IPS DF 6.9 (cell line): Measurements from ENCODE around the gene ADAMTS20.

Experiments used
- DNase-seq: peaks from one replicate; pipeline ENCODE4 v3.0.0-alpha.2; 2013; ENCODE audit warnings: low read depth, low spot score
- H3K27ac ChIP-seq: one replicate; pipeline ENCODE4 v1.5.1; 2013; ENCODE audit warnings: low read length, control low read depth
- H3K27me3 ChIP-seq: 2 replicates; pipeline ENCODE4 v1.6.1; 2013; ENCODE audit warnings: mild to moderate bottlenecking, low read length; ENCODE audit not compliant: control insufficient read depth, insufficient read depth
- H3K36me3 ChIP-seq: 2 replicates; pipeline ENCODE4 v1.6.1; 2013; ENCODE audit warnings: low read length; ENCODE audit not compliant: control insufficient read depth, insufficient read depth
- H3K4me1 ChIP-seq: 2 replicates; pipeline ENCODE4 v1.6.1; 2013; ENCODE audit warnings: low read length; ENCODE audit not compliant: control insufficient read depth, insufficient read depth
- H3K4me3 ChIP-seq: 2 replicates; pipeline ENCODE4 v1.5.1; 2013; ENCODE audit warnings: mild to moderate bottlenecking, low read length
- H3K9me3 ChIP-seq: 2 replicates; pipeline ENCODE4 v1.6.1; 2013; ENCODE audit warnings: low read length, inconsistent platforms; ENCODE audit not compliant: control insufficient read depth, insufficient read depth
- WGBS: extraction: QIAGEN DNeasy Blood & Tissue Kit; methylation state at CpG from one replicate; pipeline ENCODE4 v1.1.7; 2013; ENCODE audit warnings: mixed read lengths, missing lambda C conversion rate; ENCODE audit not compliant: insufficient read length, insufficient coverage; 5-methylcytosine and 5-hydroxymethylcytosine counted together

Gene ADAMTS20

GRCh38 chr12:43428088-43428600 lies 123.9 kb downstream of the ADAMTS20 start:
- Histone ChIP-seq H3K4me1 (no peaks in the 10 kb centered on the region), H3K27ac (no peak overlapping the region), H3K4me3 (no peak overlapping the region), H3K27me3 (no peaks in the 10 kb centered on the region), H3K36me3 (no peaks in the 10 kb centered on the region), H3K9me3 (no peaks in the 10 kb centered on the region)
- no CpG with 5 or more reads among the region's 5 CpGs for WGBS
- no peak for DNase-seq

DNA sequence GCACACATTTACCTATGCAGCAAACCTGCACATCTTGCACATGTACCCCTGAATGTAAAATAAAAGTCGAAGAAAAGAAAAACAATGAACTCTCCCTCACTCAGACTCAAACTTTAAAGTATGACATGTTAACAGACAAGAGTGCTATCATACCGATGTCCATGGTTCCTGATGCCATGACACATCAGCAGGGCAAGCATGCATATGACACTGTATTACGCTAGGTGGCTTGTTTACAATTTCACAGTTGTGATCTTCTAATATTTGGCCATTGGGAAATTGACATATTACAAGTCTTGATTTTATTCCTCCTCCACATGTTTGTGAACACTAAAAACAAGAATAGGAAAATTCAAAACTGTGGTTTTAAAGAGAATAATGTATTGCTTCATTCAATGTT lies 126.6 kb downstream of the ADAMTS20 start:
- no peaks in the 10 kb centered on the region for H3K27me3 ChIP-seq
- H3K4me1 ChIP-seq: no peaks in the 10 kb centered on the region
- no peak overlapping the region for H3K27ac ChIP-seq
- H3K4me3 ChIP-seq: no peak overlapping the region
- no peak for DNase-seq
- no peaks in the 10 kb centered on the region for H3K36me3 ChIP-seq
- WGBS: no CpG with 5 or more reads among the region's 3 CpGs
- H3K9me3 ChIP-seq: no peaks in the 10 kb centered on the region

- Histone ChIP-seq H3K27ac (no peak overlapping the region), H3K4me3 (no peak overlapping the region), H3K27me3 (no peaks in the 10 kb centered on the region), H3K4me1 (no peaks in the 10 kb centered on the region), H3K9me3 (no peaks in the 10 kb centered on the region), H3K36me3 (no peaks in the 10 kb centered on the region)
- DNase-seq: no peak
Observed at GRCh38 chr12:43416981-43417380, 135.0 kb downstream of the ADAMTS20 start.

DNA sequence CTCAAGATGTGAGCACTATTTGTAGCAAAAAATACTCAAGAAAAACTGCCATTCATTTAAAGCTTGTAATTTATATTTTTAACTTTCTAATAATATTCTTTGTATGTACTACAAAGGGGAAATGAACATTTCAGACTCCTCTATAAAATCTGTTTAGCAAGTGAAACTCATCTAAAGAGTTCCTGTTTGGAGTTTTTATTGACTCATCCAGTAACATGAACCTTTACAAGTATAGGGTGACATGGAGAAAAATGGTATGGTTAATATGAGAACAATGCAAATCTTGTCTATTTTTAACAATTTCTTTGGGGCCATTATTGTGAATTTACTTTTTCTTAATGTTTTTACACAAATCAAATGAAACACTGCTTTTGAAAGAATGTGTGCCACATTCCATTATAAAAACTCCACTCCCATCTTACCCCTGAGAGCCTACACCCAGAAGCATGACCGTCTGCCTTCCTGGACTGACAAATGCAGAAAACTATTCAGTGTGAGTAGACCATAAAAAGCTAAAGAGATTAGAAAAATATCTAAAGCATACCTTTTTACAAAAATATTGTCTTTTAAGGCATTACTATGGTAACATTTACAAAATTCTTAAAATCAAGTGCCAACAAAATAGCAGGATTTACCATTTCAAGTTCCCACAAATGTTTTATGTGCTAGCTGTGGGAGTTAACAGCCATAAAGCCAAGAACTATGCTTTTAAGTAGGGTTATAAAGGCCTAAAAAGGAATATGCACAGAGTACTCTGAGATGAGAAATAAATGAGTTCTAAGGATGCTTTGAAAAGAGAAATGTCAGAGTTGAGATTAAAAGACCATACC lies 144.0 kb downstream of the ADAMTS20 start:
- no peak overlapping the region for H3K4me3 ChIP-seq
- no peak overlapping the region for H3K27ac ChIP-seq
- no peaks in the 10 kb centered on the region for H3K27me3 ChIP-seq
- no peaks in the 10 kb centered on the region for H3K9me3 ChIP-seq
- no CpG with 5 or more reads among the region's 1 CpG for WGBS
- no peak for DNase-seq
- H3K36me3 ChIP-seq: no peaks in the 10 kb centered on the region
- H3K4me1 ChIP-seq: no peaks in the 10 kb centered on the region

- no peaks in the 10 kb centered on the region for H3K4me1 ChIP-seq
- no peaks in the 10 kb centered on the region for H3K27me3 ChIP-seq
- H3K36me3 ChIP-seq: no peaks in the 10 kb centered on the region
- no peak overlapping the region for H3K4me3 ChIP-seq
- WGBS: no CpG with 5 or more reads among the region's 1 CpG
- no peaks in the 10 kb centered on the region for H3K9me3 ChIP-seq
- no peak for DNase-seq
- H3K27ac ChIP-seq: no peak overlapping the region
Observed at GRCh38 chr12:43406801-43407200, 145.2 kb downstream of the ADAMTS20 start.

DNA sequence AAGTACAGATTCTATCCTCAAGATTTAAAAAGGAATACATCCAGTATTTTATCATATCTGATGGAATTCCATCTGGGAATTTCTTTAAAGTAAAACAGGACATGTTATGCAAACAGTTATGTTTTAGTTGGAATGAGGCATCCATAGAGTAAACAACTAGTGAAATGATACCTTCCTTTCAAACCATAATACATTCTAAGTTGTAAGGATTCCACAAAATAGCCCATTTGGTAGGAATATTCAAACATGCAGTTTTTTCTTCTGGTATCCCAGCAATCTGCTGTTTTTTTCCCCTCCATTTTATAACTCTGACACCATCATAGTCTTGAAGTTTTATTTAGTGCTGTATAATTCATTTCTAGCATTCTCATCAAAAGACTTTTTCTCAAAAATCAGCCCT lies 149.6 kb downstream of the ADAMTS20 start:
- no peak overlapping the region for H3K27ac ChIP-seq
- DNase-seq: no peak
- no peak overlapping the region for H3K4me3 ChIP-seq
- no peaks in the 10 kb centered on the region for H3K27me3 ChIP-seq
- H3K9me3 ChIP-seq: no peaks in the 10 kb centered on the region
- H3K36me3 ChIP-seq: no peaks in the 10 kb centered on the region
- no peaks in the 10 kb centered on the region for H3K4me1 ChIP-seq

DNA sequence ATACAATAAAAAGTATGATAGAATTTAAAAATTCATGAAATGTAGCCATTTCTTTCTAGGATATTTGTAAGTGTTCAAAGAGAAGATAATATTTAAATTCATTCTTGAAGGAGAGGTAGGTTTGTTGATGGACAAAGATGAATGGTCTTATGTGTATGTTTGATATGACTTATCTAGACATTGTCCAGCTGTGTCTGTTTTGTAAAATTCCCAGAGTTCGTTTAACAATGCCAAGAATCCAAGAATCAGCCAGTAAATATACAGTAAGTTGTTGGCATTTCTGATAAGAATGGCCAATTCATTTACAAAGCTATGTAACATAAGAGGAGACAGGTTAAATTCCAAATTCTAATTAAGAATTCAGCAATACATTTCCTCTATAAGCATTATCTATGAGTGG lies 150.9 kb downstream of the ADAMTS20 start:
- H3K4me3 ChIP-seq: no peak overlapping the region
- no peaks in the 10 kb centered on the region for H3K4me1 ChIP-seq
- H3K27ac ChIP-seq: no peak overlapping the region
- WGBS: no CpG with 5 or more reads among the region's 1 CpG
- no peaks in the 10 kb centered on the region for H3K9me3 ChIP-seq
- no peak for DNase-seq
- H3K27me3 ChIP-seq: no peaks in the 10 kb centered on the region
- no peaks in the 10 kb centered on the region for H3K36me3 ChIP-seq

GRCh38 chr12:43396671-43397070 lies 155.3 kb downstream of the ADAMTS20 start:
- Histone ChIP-seq H3K4me1 (no peaks in the 10 kb centered on the region), H3K4me3 (no peak overlapping the region), H3K27ac (no peak overlapping the region), H3K27me3 (no peaks in the 10 kb centered on the region), H3K9me3 (no peaks in the 10 kb centered on the region), H3K36me3 (no peaks in the 10 kb centered on the region)
- WGBS: no CpG with 5 or more reads among the region's 5 CpGs
- no peak for DNase-seq

DNA sequence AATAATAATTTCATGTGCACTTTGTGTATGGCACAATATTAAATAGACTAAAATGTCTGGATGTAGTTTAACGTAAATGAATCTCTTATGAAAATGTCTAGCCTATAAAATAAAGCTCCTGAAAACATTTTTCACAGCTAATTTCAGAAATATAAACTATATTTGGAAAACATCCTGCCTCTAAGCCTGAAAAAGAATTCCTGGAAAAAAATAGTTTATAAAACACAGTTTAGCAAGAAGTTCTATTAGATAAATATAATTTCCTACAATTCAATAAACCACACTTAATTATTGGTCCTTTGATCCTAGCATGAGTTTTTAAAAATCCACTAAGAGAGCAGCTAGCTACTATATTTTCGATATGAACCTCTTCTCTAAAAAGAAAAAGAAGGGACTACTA lies 159.9 kb downstream of the ADAMTS20 start:
- Histone ChIP-seq H3K4me1 (no peaks in the 10 kb centered on the region), H3K36me3 (no peaks in the 10 kb centered on the region), H3K27ac (no peak overlapping the region), H3K9me3 (no peaks in the 10 kb centered on the region), H3K27me3 (no peaks in the 10 kb centered on the region), H3K4me3 (no peak overlapping the region)
- no CpG with 5 or more reads among the region's 2 CpGs for WGBS
- no peak for DNase-seq

DNA sequence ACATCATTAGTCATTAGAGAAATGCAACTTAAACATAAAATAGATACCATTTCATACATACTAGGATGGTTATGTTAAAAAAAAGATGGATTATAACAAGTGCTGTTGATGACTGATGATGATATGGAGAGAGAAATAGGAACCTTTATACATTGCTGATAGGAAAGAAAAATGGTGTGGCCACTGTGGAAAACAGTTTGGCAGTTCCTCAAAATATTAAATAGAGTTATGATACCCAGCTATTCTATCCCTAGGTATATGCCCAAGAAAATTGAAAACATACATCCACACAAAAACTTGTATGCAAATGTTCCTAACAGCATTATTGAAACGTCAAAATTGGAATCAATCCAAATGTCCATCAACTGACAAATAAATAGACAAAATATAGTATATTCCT lies 170.1 kb downstream of the ADAMTS20 start:
- Histone ChIP-seq H3K9me3 (no peaks in the 10 kb centered on the region; the same call in 1 of the 2 replicates), H3K4me1 (no peaks in the 10 kb centered on the region; the same call in 1 of the 2 replicates), H3K36me3 (no peaks in the 10 kb centered on the region), H3K27me3 (no peaks in the 10 kb centered on the region), H3K27ac (no peak overlapping the region), H3K4me3 (no peak overlapping the region)
- WGBS: no CpG with 5 or more reads among the region's 1 CpG
- no peak for DNase-seq

GRCh38 chr12:43378448-43378847 lies 173.6 kb downstream of the ADAMTS20 start:
- no peak overlapping the region for H3K27ac ChIP-seq
- no peaks in the 10 kb centered on the region for H3K27me3 ChIP-seq
- no peaks in the 10 kb centered on the region; the same call in 1 of the 2 replicates for H3K9me3 ChIP-seq
- no peak for DNase-seq
- H3K4me1 ChIP-seq: no peaks in the 10 kb centered on the region; the same call in 1 of the 2 replicates
- no peaks in the 10 kb centered on the region for H3K36me3 ChIP-seq
- H3K4me3 ChIP-seq: no peak overlapping the region
